Stimulated activated memory B cell treated with anti-CD40 and anti-IgM and Interleukin-4, amounts not matched to agents 10 μg/mL and 1 μg/mL and 100 μg/mL, for 72 hours (primary cell): ENCODE measurements around the gene PRKAR1B.
"Not testable (repeated sequence)": the region's sequence is repeated elsewhere in the genome, so short reads cannot be mapped to it uniquely, and the experiment has no call there.

Experiments
- ATAC-seq: fragments of 150-1000 bp; cut with Tn5 transposase; 2 replicates; pipeline ENCODE4 v1.10.0; 2021
- H3K27ac Mint-ChIP-seq: one replicate; pipeline ENCODE4 v1.8.0; 2022; ENCODE audit warnings: mild to moderate bottlenecking, mixed read lengths
- H3K27me3 Mint-ChIP-seq: one replicate; pipeline ENCODE4 v1.8.0; 2022; ENCODE audit warnings: mixed read lengths
- H3K36me3 Mint-ChIP-seq: one replicate; pipeline ENCODE4 v1.8.0; 2022; ENCODE audit warnings: mixed read lengths
- H3K4me1 Mint-ChIP-seq: one replicate; pipeline ENCODE4 v1.8.0; 2022; ENCODE audit warnings: mixed read lengths
- H3K4me3 Mint-ChIP-seq: one replicate; pipeline ENCODE4 v1.8.0; 2022; ENCODE audit warnings: mild to moderate bottlenecking, moderate library complexity, mixed read lengths
- H3K9me3 Mint-ChIP-seq: one replicate; pipeline ENCODE4 v1.8.0; 2022; ENCODE audit warnings: mixed read lengths

Gene PRKAR1B

GRCh38 chr7:617614-618538 lies 109.2 kb downstream of the PRKAR1B start:
- peaks cover 10% of the 10 kb centered on the region for H3K9me3 Mint-ChIP-seq

DNA sequence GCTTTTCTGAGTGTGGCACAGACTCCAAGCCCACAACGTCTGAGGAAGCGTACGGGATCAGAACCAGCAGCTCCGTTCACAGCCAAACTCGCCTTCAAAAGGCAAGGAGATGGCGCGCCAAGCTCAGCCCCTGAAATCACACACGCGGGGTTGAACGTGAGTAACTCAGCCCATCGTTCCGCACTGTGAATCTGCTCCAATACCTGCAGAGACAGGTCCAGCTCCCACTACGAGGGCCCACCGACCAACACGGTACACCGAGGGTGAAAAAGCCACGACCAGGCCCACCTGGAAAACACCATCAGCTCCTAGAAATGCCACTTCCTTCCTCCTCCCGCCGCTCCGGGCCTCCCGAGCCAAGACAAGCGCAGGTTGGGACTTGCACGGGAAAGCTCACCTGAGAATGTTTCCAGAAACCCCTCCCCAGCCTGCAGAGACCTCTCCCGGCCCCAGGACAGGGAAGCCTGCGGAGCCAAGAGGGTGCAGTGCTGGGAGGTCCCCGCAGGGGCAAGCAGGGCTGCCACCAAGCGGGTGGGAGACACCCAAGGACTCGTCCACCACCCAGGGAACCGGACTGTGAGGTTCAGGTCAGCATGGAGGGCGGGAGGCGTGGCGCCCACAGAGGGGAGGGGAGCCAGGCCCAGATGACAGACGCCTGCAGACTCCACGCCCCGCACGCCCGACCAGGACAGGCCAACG lies 113.5 kb downstream of the PRKAR1B start:
- Mint-ChIP-seq H3K27me3 (no peaks in the 10 kb centered on the region), H3K9me3 (peaks cover 11% of the 10 kb centered on the region), H3K4me1 (peaks cover 25% of the 10 kb centered on the region), H3K27ac (no peak overlapping the region), H3K36me3 (peaks cover 20% of the 10 kb centered on the region), H3K4me3 (no peak overlapping the region)
- no peak for ATAC-seq

More at GRCh38 chr7:617614-618538, 109.2 kb downstream of the PRKAR1B start:
- no peak for ATAC-seq
- no peak overlapping the region for H3K4me3 Mint-ChIP-seq
- H3K27ac Mint-ChIP-seq: peak overlapping the region; percentile 2
- peaks cover 9% of the 10 kb centered on the region for H3K4me1 Mint-ChIP-seq
- no peaks in the 10 kb centered on the region for H3K27me3 Mint-ChIP-seq
- peaks cover 44% of the 10 kb centered on the region for H3K36me3 Mint-ChIP-seq

- Mint-ChIP-seq H3K36me3 (peaks cover 13% of the 10 kb centered on the region), H3K4me1 (peaks cover 23% of the 10 kb centered on the region), H3K9me3 (peaks cover 11% of the 10 kb centered on the region)
- H3K4me3 Mint-ChIP-seq, H3K27ac Mint-ChIP-seq, ATAC-seq, H3K27me3 Mint-ChIP-seq: not testable (repeated sequence)
Observed at GRCh38 chr7:611837-612236, 115.2 kb downstream of the PRKAR1B start.

- H3K4me3 Mint-ChIP-seq: no peak overlapping the region
- H3K4me1 Mint-ChIP-seq: peaks cover 23% of the 10 kb centered on the region
- peak overlapping the region; percentile 67 for H3K27ac Mint-ChIP-seq
- ATAC-seq: no peak
- peaks cover 11% of the 10 kb centered on the region for H3K9me3 Mint-ChIP-seq
- H3K27me3 Mint-ChIP-seq: no peaks in the 10 kb centered on the region
- H3K36me3 Mint-ChIP-seq: peaks cover 16% of the 10 kb centered on the region
Observed at GRCh38 chr7:611281-611810, 115.7 kb downstream of the PRKAR1B start.

- Mint-ChIP-seq H3K36me3 (peaks cover 22% of the 10 kb centered on the region), H3K4me3 (no peak overlapping the region), H3K27me3 (no peaks in the 10 kb centered on the region), H3K4me1 (peaks cover 23% of the 10 kb centered on the region), H3K27ac (peak overlapping the region; percentile 67), H3K9me3 (peaks cover 14% of the 10 kb centered on the region)
- peak; percentile 51 for ATAC-seq
Observed at GRCh38 chr7:610531-611280, 116.4 kb downstream of the PRKAR1B start.

GRCh38 chr7:610141-610530 lies 116.9 kb downstream of the PRKAR1B start:
- peaks cover 14% of the 10 kb centered on the region for H3K9me3 Mint-ChIP-seq
- no peaks in the 10 kb centered on the region for H3K27me3 Mint-ChIP-seq
- peak; percentile 21 for ATAC-seq
- H3K36me3 Mint-ChIP-seq: peaks cover 28% of the 10 kb centered on the region
- H3K27ac Mint-ChIP-seq: peak overlapping the region; percentile 67
- H3K4me3 Mint-ChIP-seq: no peak overlapping the region
- peaks cover 24% of the 10 kb centered on the region for H3K4me1 Mint-ChIP-seq

- Mint-ChIP-seq H3K36me3 (peaks cover 36% of the 10 kb centered on the region), H3K4me3 (no peak overlapping the region), H3K9me3 (peaks cover 14% of the 10 kb centered on the region), H3K4me1 (peaks cover 32% of the 10 kb centered on the region), H3K27ac (no peak overlapping the region), H3K27me3 (no peaks in the 10 kb centered on the region)
- ATAC-seq: no peak
Observed at GRCh38 chr7:609365-609764, 117.7 kb downstream of the PRKAR1B start.

DNA sequence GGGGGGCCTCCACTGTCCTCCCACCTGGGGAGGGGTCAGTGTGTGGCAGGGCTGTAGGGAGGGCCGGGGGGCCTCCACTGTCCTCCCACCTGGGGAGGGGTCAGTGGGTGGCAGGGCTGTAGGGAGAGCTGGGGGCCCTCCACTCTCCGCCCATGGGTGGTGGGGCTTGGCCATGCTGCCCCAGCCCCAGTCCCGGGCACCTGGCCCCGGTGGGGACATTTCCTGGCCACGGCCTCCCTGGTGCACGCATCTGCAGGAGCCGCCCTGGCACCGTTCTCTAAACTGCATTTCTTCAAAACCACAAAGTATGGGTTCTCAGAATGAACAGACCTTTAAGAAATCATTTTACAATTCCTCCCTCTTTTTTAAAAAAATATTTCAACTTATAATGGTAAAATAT lies 118.1 kb downstream of the PRKAR1B start:
- Mint-ChIP-seq H3K4me1 (peaks cover 36% of the 10 kb centered on the region), H3K4me3 (no peak overlapping the region), H3K9me3 (peaks cover 14% of the 10 kb centered on the region), H3K27me3 (no peaks in the 10 kb centered on the region), H3K27ac (no peak overlapping the region), H3K36me3 (peaks cover 39% of the 10 kb centered on the region)
- no peak for ATAC-seq

DNA sequence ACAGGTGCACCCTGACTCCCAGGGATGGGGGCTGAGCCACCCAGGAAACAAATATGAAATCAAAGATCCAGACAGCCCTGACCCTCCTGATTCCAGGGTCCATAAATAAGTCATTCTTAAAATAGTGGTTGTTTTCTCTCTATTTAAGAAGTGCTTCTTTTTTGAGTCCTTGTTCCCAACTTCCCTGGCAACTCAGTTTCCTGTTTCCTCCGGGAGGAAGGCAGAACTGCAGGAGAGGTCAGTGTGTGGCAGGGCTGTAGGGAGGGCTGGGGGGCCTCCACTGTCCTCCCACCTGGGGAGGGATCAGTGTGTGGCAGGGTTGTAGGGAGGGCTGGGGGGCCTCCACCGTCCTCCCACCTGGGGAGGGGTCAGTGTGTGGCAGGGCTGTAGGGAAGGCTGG lies 118.7 kb downstream of the PRKAR1B start:
- H3K27ac Mint-ChIP-seq: peak overlapping the region; percentile 40
- no peak for ATAC-seq
- H3K27me3 Mint-ChIP-seq: no peaks in the 10 kb centered on the region

GRCh38 chr7:607938-608337 lies 119.1 kb downstream of the PRKAR1B start:
- H3K27ac Mint-ChIP-seq: peak overlapping the region; percentile 40
- H3K36me3 Mint-ChIP-seq: peaks cover 46% of the 10 kb centered on the region
- no peaks in the 10 kb centered on the region for H3K27me3 Mint-ChIP-seq
- H3K4me1 Mint-ChIP-seq: peaks cover 46% of the 10 kb centered on the region
- ATAC-seq: no peak
- H3K9me3 Mint-ChIP-seq: peaks cover 19% of the 10 kb centered on the region
- H3K4me3 Mint-ChIP-seq: no peak overlapping the region

More for the DNA sequence above, 118.7 kb downstream of the PRKAR1B start:
- H3K4me3 Mint-ChIP-seq: no peak overlapping the region
- peaks cover 42% of the 10 kb centered on the region for H3K36me3 Mint-ChIP-seq
- H3K9me3 Mint-ChIP-seq: peaks cover 16% of the 10 kb centered on the region
- peaks cover 42% of the 10 kb centered on the region for H3K4me1 Mint-ChIP-seq

DNA sequence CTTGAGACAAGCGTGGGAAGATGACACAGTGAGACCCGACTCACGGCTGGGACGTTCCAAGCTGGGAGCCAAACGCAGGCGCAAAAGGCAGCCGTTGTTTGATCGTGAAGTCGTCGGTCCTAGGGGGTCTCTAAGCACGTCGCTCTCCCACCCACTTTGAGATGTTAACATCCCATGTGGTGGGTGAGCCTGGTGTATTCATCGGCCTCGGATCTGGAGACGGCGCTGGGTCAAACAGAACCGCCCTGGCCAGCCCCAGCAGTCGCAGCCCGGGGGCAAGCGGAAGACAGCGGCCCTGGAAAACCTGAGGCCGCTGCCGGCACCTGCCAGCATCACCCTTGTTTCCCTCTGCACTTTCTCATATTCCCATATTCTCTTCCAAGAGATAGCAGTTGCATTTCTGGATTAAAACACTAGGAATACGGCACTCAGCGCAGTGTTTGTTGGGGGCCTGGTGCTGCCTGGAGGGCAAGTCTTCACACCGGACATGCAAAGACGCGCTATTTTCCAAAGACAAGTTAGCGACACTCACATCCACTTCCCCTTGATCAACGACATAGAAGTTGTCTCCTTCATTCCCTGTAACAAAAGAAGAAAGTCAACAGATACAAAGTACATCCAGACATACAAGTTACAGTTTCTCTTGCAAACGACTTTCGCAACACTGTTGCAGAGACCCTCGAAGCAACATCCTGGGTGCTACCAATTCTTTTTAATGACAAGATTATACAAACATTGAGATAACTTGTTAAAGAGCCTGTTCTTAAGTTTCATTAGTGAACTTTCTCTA lies 121.2 kb downstream of the PRKAR1B start:
- Mint-ChIP-seq H3K27ac (no peak overlapping the region), H3K9me3 (peaks cover 8% of the 10 kb centered on the region), H3K4me3 (no peak overlapping the region), H3K27me3 (no peaks in the 10 kb centered on the region), H3K4me1 (peaks cover 64% of the 10 kb centered on the region), H3K36me3 (peaks cover 37% of the 10 kb centered on the region)
- ATAC-seq: no peak

GRCh38 chr7:604884-605531 lies 122.1 kb downstream of the PRKAR1B start:
- Mint-ChIP-seq H3K4me1 (peaks cover 64% of the 10 kb centered on the region), H3K9me3 (peaks cover 8% of the 10 kb centered on the region), H3K27ac (peak overlapping the region; percentile 99), H3K27me3 (no peaks in the 10 kb centered on the region), H3K36me3 (peaks cover 38% of the 10 kb centered on the region), H3K4me3 (peak overlapping the region; percentile 87)
- ATAC-seq: no peak

GRCh38 chr7:604001-604883 lies 122.8 kb downstream of the PRKAR1B start:
- peak overlapping the region; percentile 87 for H3K4me3 Mint-ChIP-seq
- H3K4me1 Mint-ChIP-seq: peaks cover 62% of the 10 kb centered on the region
- ATAC-seq: peak; percentile 86
- H3K36me3 Mint-ChIP-seq: peaks cover 41% of the 10 kb centered on the region
- H3K9me3 Mint-ChIP-seq: peaks cover 8% of the 10 kb centered on the region
- H3K27ac Mint-ChIP-seq: peak overlapping the region; percentile 99
- H3K27me3 Mint-ChIP-seq: no peaks in the 10 kb centered on the region
